Right lobe of liver (tissue), 6 donors: ENCODE results near the gene SLC19A2. TPM values are rescaled to one million over a fixed set of nuclear protein-coding genes. Genes with fewer than 3 reads are reported as not detected.

Source experiments
- ATAC-seq, 4 donors: fragments of 200-7000 bp; cut with Tn5 transposase; one replicate each; pipeline ENCODE4 v1.9.1; 2020; ENCODE audit warnings: mild to moderate bottlenecking in 4 of 4, moderate library complexity in 4 of 4
- DNase-seq, 3 donors: peaks; one replicate each; pipeline ENCODE4 v3.0.0-alpha.2; 2020
- H3K27ac ChIP-seq, 3 donors: fragments of 200-600 bp; one replicate each; pipeline ENCODE4 v1.8.0; 2022
- H3K27me3 ChIP-seq, 2 donors: fragments of 200-600 bp; one replicate each; pipeline ENCODE4 v1.8.0; 2022
- H3K36me3 ChIP-seq, 4 donors: fragments of 200-600 bp; sonication (generic) in 1 of 4; one replicate each; pipeline versions ENCODE4 v1.5.1 to v1.8.0; 2017 to 2022; ENCODE audit warnings: control low read depth in 1 of 4
- H3K4me1 ChIP-seq, 4 donors: fragments of 200-600 bp; sonication (generic) in 1 of 4; one replicate each; pipeline versions ENCODE4 v1.5.1 to v1.8.0; 2017 to 2022; ENCODE audit warnings: control low read depth in 1 of 4
- H3K4me3 ChIP-seq, 3 donors: fragments of 200-600 bp; one replicate each; pipeline ENCODE4 v1.8.0; 2022
- H3K9me3 ChIP-seq, 4 donors: fragments of 200-600 bp; sonication (generic) in 1 of 4; one replicate each; pipeline versions ENCODE4 v1.5.1 to v1.8.0; 2017 to 2022; ENCODE audit warnings: control low read depth in 1 of 4
- POLR2A ChIP-seq: fragments of 450-650 bp; IDR thresholded peaks from one replicate; pipeline ENCODE4 v1.6.1; 2017; ENCODE audit warnings: antibody characterized with exemption, mild to moderate bottlenecking
- WGBS: methylation state at CpG from one replicate; pipeline ENCODE4 v1.1.6; 2018; ENCODE audit warnings: low coverage, low lambda C conversion rate; ENCODE audit not compliant: insufficient coverage; ENCODE audit errors: missing lambda C conversion rate; 5-methylcytosine and 5-hydroxymethylcytosine counted together
- intact Hi-C, 2 donors: fragments of 100-400 bp; cut with DNase I; formaldehyde crosslinking; loops; one replicate each; pipeline versions ENCODE4 v1.11.2 to v1.14.1; 2022
- total RNA-seq, 6 experiments: library from RNA; depleted of rRNA in 2 of 6; stranded (reverse); fragments of >200 nt in 2 of 6; fragmentation: NEBNext Ultra II Directional in 3 of 6; extraction: Animal tissue kit (Norgen Biotek cat#: 25700) in 3 of 6; gene quantifications; one replicate each; pipeline versions ENCODE4 v1.1.0 to v1.2.4, GENCODE V29; 2016 to 2023
- TF ChIP-seq, protein P1 (sequence below), 4 donors: fragments of 200-600 bp in 3 of 4; fragments of 450-650 bp in 1 of 4; IDR thresholded peaks; one replicate each; pipeline versions ENCODE4 v1.5.1 to v1.8.0; 2016 to 2022; ENCODE audit warnings: antibody characterized with exemption in 4 of 4, mild to moderate bottlenecking in 2 of 4
- donor health status: DM: no; HTN: yes; CAD: no.
- donor health status: DM: no; HTN: no; CAD: no.
- donor health status: DM: no; HTN: no; CAD: no.
- donor health status: DM: no; HTN: yes; CAD: no.
- donor health status: DM: no; HTN: yes; CAD: no.

SLC19A2 gene
- total RNA-seq, 6 experiments from 2014 or later, result 7.1 to 12.7 (median 8.1) TPM

DNA sequence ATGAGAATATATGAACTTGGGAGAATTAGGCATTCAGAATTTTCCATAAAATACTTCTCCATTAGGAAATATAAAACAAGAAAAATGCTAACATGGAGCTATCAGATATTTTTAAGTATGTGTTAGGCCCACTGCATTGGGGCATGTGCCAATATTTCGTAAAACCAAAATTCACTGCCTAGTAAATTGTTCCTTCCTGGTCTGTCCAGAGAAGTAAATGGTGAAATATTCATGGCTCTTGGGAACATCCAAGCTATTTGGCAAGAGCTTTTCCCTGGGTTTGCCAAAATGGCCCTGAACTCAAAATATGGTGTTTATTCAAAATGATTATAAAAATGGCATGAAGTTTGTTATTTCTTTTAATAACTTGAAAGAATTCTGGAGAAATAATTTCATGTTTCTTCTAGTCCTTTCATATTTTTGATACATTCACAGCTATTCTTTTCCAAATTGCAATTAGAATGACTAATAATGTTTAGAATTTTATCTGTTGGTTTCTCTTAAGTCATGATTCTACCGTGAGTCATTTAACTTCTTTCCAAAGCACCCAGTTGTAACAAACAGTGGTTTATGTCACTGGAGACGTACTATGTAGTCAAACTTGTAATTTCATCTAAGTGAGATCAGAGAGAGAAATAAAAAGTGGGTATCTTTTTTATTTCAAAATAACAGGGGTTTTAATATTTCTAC lies 25.7 kb upstream of the SLC19A2 start:
- intact Hi-C loops, result no loop called here
- ATAC-seq, result peak; percentile 20 to 64 (median 43)
- DNase-seq, result no peak
- TF ChIP-seq, protein P1, sequence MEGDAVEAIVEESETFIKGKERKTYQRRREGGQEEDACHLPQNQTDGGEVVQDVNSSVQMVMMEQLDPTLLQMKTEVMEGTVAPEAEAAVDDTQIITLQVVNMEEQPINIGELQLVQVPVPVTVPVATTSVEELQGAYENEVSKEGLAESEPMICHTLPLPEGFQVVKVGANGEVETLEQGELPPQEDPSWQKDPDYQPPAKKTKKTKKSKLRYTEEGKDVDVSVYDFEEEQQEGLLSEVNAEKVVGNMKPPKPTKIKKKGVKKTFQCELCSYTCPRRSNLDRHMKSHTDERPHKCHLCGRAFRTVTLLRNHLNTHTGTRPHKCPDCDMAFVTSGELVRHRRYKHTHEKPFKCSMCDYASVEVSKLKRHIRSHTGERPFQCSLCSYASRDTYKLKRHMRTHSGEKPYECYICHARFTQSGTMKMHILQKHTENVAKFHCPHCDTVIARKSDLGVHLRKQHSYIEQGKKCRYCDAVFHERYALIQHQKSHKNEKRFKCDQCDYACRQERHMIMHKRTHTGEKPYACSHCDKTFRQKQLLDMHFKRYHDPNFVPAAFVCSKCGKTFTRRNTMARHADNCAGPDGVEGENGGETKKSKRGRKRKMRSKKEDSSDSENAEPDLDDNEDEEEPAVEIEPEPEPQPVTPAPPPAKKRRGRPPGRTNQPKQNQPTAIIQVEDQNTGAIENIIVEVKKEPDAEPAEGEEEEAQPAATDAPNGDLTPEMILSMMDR (IDR thresholded peaks at IDR 0.05), result no peak
- no peak for TF ChIP-seq POLR2A
- Histone ChIP-seq H3K27ac (peak overlapping the region in 2 of 3 donors; percentile 2 to 29), H3K36me3 (peaks cover 0 to 34% (median 21%) of the 10 kb centered on the region in 4 donors), H3K4me3 (no peak overlapping the region), H3K9me3 (no peaks in the 10 kb centered on the region), H3K27me3 (no peaks in the 10 kb centered on the region), H3K4me1 (peaks cover 0 to 45% (median 9%) of the 10 kb centered on the region in 4 donors)
- 31% methylated on average over 3 of the region's 3 CpGs for WGBS

DNA sequence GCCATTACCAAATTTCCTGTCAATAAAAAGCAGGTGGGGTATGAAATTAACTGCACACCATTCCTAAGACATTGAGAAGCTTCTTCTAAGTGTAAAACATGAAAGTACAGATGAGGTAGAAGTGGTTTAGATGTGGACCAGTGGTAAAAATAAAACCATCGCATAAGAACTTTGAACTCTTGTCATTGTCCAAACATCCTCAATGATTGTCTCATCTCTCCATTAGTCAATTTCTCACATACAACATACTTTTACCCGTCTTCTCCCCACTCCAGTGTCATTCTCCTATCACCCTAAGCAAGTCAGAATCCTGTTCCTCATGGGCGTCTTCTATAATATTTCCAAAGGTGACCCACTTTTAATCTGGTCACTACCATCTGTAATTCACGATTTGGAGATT lies 24.3 kb upstream of the SLC19A2 start:
- Histone ChIP-seq H3K4me1 (peaks cover 0 to 48% (median 9%) of the 10 kb centered on the region in 4 donors), H3K27ac (peak overlapping the region in 1 of 3 donors; percentile 20), H3K4me3 (no peak overlapping the region), H3K9me3 (no peaks in the 10 kb centered on the region), H3K36me3 (peaks cover 0 to 20% (median 13%) of the 10 kb centered on the region in 4 donors), H3K27me3 (no peaks in the 10 kb centered on the region)
- ATAC-seq, result peak in 3 of 4 donors; percentile 22 to 53 (median 33)
- intact Hi-C loops, result no loop called here
- no peak for DNase-seq
- 40% methylated on average over 4 of the region's 4 CpGs for WGBS
- TF ChIP-seq, protein P1 (IDR thresholded peaks at IDR 0.05), result no peak

DNA sequence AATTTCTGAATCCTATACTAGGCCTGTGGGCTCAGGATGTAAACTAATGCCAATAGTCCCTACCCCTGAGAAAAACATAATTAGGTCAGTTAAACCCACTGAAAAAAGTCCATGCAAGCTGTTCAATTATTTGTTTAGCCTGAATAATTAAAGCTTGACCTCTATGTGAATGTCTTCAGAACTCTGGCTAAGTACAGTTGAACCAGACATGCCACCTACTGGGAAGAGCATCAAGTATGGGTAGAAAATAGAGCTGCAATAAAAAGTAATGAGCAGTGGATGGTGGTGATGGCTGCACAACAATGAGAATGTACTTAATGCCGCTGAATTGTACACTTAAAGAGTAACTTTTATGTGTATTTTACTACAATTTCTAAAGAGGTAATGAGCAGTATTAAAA lies 23.6 kb upstream of the SLC19A2 start:
- TF ChIP-seq POLR2A, result no peak
- TF ChIP-seq, protein P1 (IDR thresholded peaks at IDR 0.05), result peak in 1 of 4 donors; percentile 40
- intact Hi-C loops, result no loop called here
- H3K27me3 ChIP-seq, result no peaks in the 10 kb centered on the region
- peaks cover 0 to 48% (median 9%) of the 10 kb centered on the region in 4 donors for H3K4me1 ChIP-seq
- peaks cover 0 to 13% (median 8%) of the 10 kb centered on the region in 4 donors for H3K36me3 ChIP-seq
- DNase-seq (no peak), ATAC-seq (peak; percentile 60 to 87 (median 72))
- WGBS, result 46% methylated on average over 1 of the region's 1 CpG
- H3K9me3 ChIP-seq, result no peaks in the 10 kb centered on the region
- no peak overlapping the region for H3K4me3 ChIP-seq
- peak overlapping the region in 1 of 3 donors; percentile 60 for H3K27ac ChIP-seq

DNA sequence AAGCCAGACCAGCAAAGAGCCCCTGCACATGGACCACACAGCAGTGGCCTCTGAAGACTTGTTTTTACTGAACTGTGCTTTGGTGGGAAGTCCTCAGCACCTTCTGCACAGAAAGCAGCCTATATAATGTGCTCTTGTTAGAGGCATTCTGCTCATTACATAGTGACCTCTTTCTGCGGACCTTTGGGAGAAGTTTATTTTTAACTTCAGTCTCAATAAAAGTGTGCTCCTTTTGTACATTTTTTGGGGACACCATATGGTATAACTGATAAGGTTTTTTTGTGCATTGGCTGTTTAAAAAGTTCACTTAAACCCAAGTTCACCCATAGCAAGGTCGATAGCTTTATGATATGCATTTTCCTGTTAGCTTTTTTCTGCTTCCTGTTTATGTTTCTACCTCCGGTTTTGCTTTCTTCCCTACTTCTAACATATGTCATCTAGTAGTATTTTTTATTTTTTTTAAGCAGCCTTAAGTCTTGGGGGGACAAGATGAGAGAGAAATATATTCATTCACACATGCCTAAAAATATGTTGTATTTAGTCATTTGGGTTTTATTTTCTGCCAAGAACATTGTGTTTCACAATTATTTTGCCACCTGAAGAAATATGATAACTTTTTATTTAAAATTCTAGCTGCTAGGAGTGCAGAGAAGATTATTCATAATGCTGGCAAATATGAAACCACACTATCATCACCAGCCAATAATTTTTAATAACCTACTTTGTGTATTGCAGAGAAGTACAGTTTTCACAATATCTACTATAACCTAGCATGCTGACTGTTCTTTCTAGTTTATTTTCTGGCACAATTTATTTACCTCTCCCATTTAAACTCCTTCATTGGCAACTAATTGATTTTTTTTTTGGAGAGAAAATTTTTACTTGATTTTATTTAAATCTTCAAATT lies 22.9 kb upstream of the SLC19A2 start:
- intact Hi-C loops, result no loop called here
- 5% methylated on average over 3 of the region's 3 CpGs for WGBS
- Histone ChIP-seq H3K4me1 (peaks cover 0 to 48% (median 9%) of the 10 kb centered on the region in 4 donors), H3K4me3 (no peak overlapping the region), H3K36me3 (peaks cover 0 to 7% (median 5%) of the 10 kb centered on the region in 4 donors), H3K9me3 (no peaks in the 10 kb centered on the region), H3K27ac (peak overlapping the region in 2 of 3 donors; percentile 11 to 60), H3K27me3 (no peaks in the 10 kb centered on the region)
- no peak for TF ChIP-seq POLR2A
- TF ChIP-seq, protein P1 (IDR thresholded peaks at IDR 0.05), result no peak
- DNase-seq (no peak), ATAC-seq (peak; percentile 13 to 59 (median 40))
